SK-N-SH (cell line): Measurements from ENCODE around the gene MRPS30. TPM values are rescaled to one million over a fixed set of nuclear protein-coding genes. Genes with fewer than 3 reads are reported as not detected.

Experiments
- CTCF ChIA-PET: fragments of 300-600, 350-600 bp; formaldehyde crosslinking; extraction: SDS; loops from one replicate; lab custom pipeline; 2021; lab: Yijun Ruan, JAX
- POLR2A ChIA-PET: fragments of 350-600 bp; sonication (Branson Sonifier 250); formaldehyde crosslinking; extraction: SDS; loops from one replicate; lab custom pipeline; 2020; ENCODE audit warnings: antibody characterized with exemption, inconsistent platforms; lab: Yijun Ruan, JAX
- DNase-seq: peaks from one replicate; pipeline ENCODE4 v3.0.0; 2012
- H2AFZ ChIP-seq: fragments of 200-600 bp; sonication (generic); 2 replicates; pipeline ENCODE4 v1.8.1; 2016; ENCODE audit warnings: antibody characterized with exemption, mild to moderate bottlenecking, low read depth
- H3F3A ChIP-seq: fragments of 200-600 bp; sonication (generic); replicated peaks from 2 replicates; pipeline ENCODE3; 2016; ENCODE audit warnings: antibody characterized with exemption, mild to moderate bottlenecking; ENCODE audit not compliant: insufficient read depth
- H3K27ac ChIP-seq, 2 experiments: fragments of 200-500 bp in 1 of 2; fragments of 200-600 bp in 1 of 2; sonication (Bioruptor generic) in 1 of 2; sonication (generic), shearing (Covaris generic) in 1 of 2; 2 replicates each; pipeline versions ENCODE4 v1.5.1 to v1.6.1; 2014 to 2016; ENCODE audit warnings: low read depth in 2 of 2, inconsistent platforms in 1 of 2, low read length in 1 of 2, mild to moderate bottlenecking in 1 of 2, mixed read lengths in 1 of 2
- H3K27me3 ChIP-seq: fragments of 200-600 bp; sonication (generic), shearing (Covaris generic); 2 replicates; pipeline ENCODE4 v1.6.1; 2016; ENCODE audit warnings: mixed run types; ENCODE audit not compliant: insufficient read depth
- H3K36me3 ChIP-seq, 2 experiments: fragments of 200-500 bp in 1 of 2; fragments of 200-600 bp in 1 of 2; sonication (Bioruptor generic) in 1 of 2; sonication (generic) in 1 of 2; replicated peaks in 1 of 2; 2 replicates each; pipeline versions ENCODE3 to v1.5.1; 2014 to 2016; ENCODE audit warnings: low read length in 1 of 2, mild to moderate bottlenecking in 1 of 2; ENCODE audit not compliant: insufficient read depth in 2 of 2, control insufficient read depth in 1 of 2
- H3K4me1 ChIP-seq, 2 experiments: fragments of 200-500 bp in 1 of 2; fragments of 200-600 bp in 1 of 2; sonication (Bioruptor generic) in 1 of 2; sonication (generic), shearing (Covaris generic) in 1 of 2; 2 replicates each; pipeline versions ENCODE4 v1.5.1 to v1.6.1; 2014 to 2016; ENCODE audit warnings: low read depth in 1 of 2, low read length in 1 of 2, mixed run types in 1 of 2; ENCODE audit not compliant: insufficient read depth in 2 of 2, control insufficient read depth in 1 of 2
- H3K4me2 ChIP-seq: fragments of 200-600 bp; sonication (generic), shearing (Covaris generic); 2 replicates; pipeline ENCODE4 v1.6.1; 2017; ENCODE audit warnings: mixed run types
- H3K4me3 ChIP-seq, 2 experiments: fragments of 200-500 bp in 1 of 2; fragments of 200-600 bp in 1 of 2; sonication (Bioruptor generic) in 1 of 2; sonication (generic), shearing (Covaris generic) in 1 of 2; 2 replicates each; pipeline versions ENCODE4 v1.5.1 to v1.8.1; 2014 to 2016; ENCODE audit warnings: low read depth in 2 of 2, inconsistent platforms in 1 of 2, low read length in 1 of 2, mild to moderate bottlenecking in 1 of 2, mixed read lengths in 1 of 2, moderate library complexity in 1 of 2
- H3K79me2 ChIP-seq: fragments of 200-600 bp; sonication (generic); 2 replicates; pipeline ENCODE4 v1.8.1; 2017; ENCODE audit warnings: mild to moderate bottlenecking; ENCODE audit not compliant: insufficient read depth
- H3K9ac ChIP-seq: fragments of 200-600 bp; sonication (generic); 2 replicates; pipeline ENCODE4 v1.6.1; 2017; ENCODE audit warnings: mixed run types
- H3K9me2 ChIP-seq: fragments of 200-600 bp; sonication (generic); 2 replicates; pipeline ENCODE4 v1.6.1; 2017; ENCODE audit warnings: mixed run types
- H3K9me3 ChIP-seq: fragments of 200-600 bp; sonication (generic); 2 replicates; pipeline ENCODE4 v1.6.1; 2017; ENCODE audit warnings: mixed run types, mild to moderate bottlenecking, moderate library complexity
- H4K20me1 ChIP-seq: fragments of 200-600 bp; sonication (generic); 2 replicates; pipeline ENCODE4 v1.6.1; 2017; ENCODE audit warnings: mild to moderate bottlenecking, mixed run types; ENCODE audit not compliant: insufficient read depth
- EZH2phosphoT487 ChIP-seq: fragments of 200-600 bp; sonication (generic); IDR thresholded peaks from 2 replicates; pipeline ENCODE4 v1.6.1; 2017; ENCODE audit warnings: low read depth, mixed run types, mild to moderate bottlenecking, antibody characterized with exemption, moderate library complexity, borderline replicate concordance
- FOXJ3 ChIP-seq: sonication (generic); formaldehyde crosslinking; IDR thresholded peaks from 2 replicates; pipeline ENCODE4 v1.5.1; 2020; ENCODE audit warnings: mild to moderate bottlenecking, missing genetic modification reagents
- GATA2 ChIP-seq: sonication (generic); formaldehyde crosslinking; IDR thresholded peaks from 2 replicates; pipeline ENCODE4 v1.5.0; 2020; ENCODE audit warnings: mild to moderate bottlenecking, missing genetic modification reagents
- MXI1 ChIP-seq: IDR thresholded peaks from 2 replicates; pipeline ENCODE4 v1.6.1; 2012; ENCODE audit warnings: mild to moderate bottlenecking, low read depth, low read length, improper control_type of control experiment
- RCOR1 ChIP-seq: fragments of 150-350 bp; IDR thresholded peaks from 2 replicates; pipeline ENCODE4 v1.6.1; 2017; ENCODE audit warnings: antibody characterized with exemption, low read length
- SMC3 ChIP-seq: IDR thresholded peaks from 2 replicates; pipeline ENCODE4 v1.6.1; 2012; ENCODE audit warnings: low read depth, low read length, improper control_type of control experiment
- TAF1 ChIP-seq: IDR thresholded peaks from 2 replicates; pipeline ENCODE4 v1.6.1; 2012; ENCODE audit warnings: low read depth, mild to moderate bottlenecking, low read length, moderate library complexity, borderline replicate concordance
- TEAD4 ChIP-seq: IDR thresholded peaks from 2 replicates; pipeline ENCODE4 v1.4.0; 2012; ENCODE audit warnings: mild to moderate bottlenecking, borderline replicate concordance; ENCODE audit not compliant: insufficient read depth
- YY1 ChIP-seq: IDR thresholded peaks from 2 replicates; pipeline ENCODE4 v1.4.0; 2012; ENCODE audit warnings: low read depth, mild to moderate bottlenecking
- WGBS: methylation state at CpG from one replicate; pipeline ENCODE4 v1.1.6; 2017; ENCODE audit warnings: low lambda C conversion rate; 5-methylcytosine and 5-hydroxymethylcytosine counted together
- polyA plus RNA-seq, 3 experiments: library from polyadenylated mRNA; depleted of rRNA; stranded (reverse); fragments of >200 nt; gene quantifications; 2 replicates each; pipeline ENCODE4 v1.2.3, GENCODE V29; 2012
- TF ChIP-seq, protein P1 (sequence below): IDR thresholded peaks from 2 replicates; pipeline ENCODE4 v1.4.0; 2012; ENCODE audit warnings: low read depth, borderline replicate concordance
- TF ChIP-seq, protein P2 (sequence below): fragments of 150-350 bp; IDR thresholded peaks from 2 replicates; pipeline ENCODE4 v1.6.1; 2016; ENCODE audit warnings: mild to moderate bottlenecking, low read depth, low read length
- TF ChIP-seq, protein P3 (sequence below): IDR thresholded peaks from 2 replicates; pipeline ENCODE4 v1.4.0; 2012; ENCODE audit warnings: low read depth
- TF ChIP-seq, protein P4 (sequence below): IDR thresholded peaks from 2 replicates; pipeline ENCODE4 v1.6.1; 2012; ENCODE audit warnings: mild to moderate bottlenecking, low read depth, low read length, moderate library complexity
- TF ChIP-seq, protein P5 (sequence below): fragments of 200-600 bp; sonication (generic); IDR thresholded peaks from 2 replicates; pipeline ENCODE4 v1.6.1; 2017; ENCODE audit warnings: antibody characterized with exemption, mild to moderate bottlenecking, moderate library complexity

The MRPS30 gene
- polyA plus RNA-seq, 1 of the 3 experiments (the other 2 are of a cell fraction): 18.3 TPM

GRCh38 chr5:44809956-44810420 lies 1.2 kb downstream of the MRPS30 start:
- peaks cover 0 to 12% of the 10 kb centered on the region in 2 experiments; a peak in 3 of 4 replicates for H3K4me1 ChIP-seq
- peak overlapping the region; percentile 43 to 50; a peak in 2 of 4 replicates for H3K27ac ChIP-seq
- H3K9ac ChIP-seq: peak overlapping the region; percentile 80
- no peaks in the 10 kb centered on the region for H3K9me2 ChIP-seq
- H3F3A ChIP-seq: peaks cover 9% of the 10 kb centered on the region
- H3K4me3 ChIP-seq: peak overlapping the region; percentile 94 to 99
- CTCF ChIA-PET: interaction anchor here (0.9 kb wide), 1 partner anchor 18 kb away, joined by 4 read pairs; no protein-coding TSS in a partner anchor
- 11% methylated on average over 11 of the region's 11 CpGs for WGBS
- POLR2A ChIA-PET: interaction anchor here (1.5 kb wide), 1 partner anchor 14 kb away, joined by 4 read pairs; no protein-coding TSS in a partner anchor
- peaks cover 27 to 41% of the 10 kb centered on the region in 2 experiments for H3K36me3 ChIP-seq
- peak overlapping the region; percentile 86 for H2AFZ ChIP-seq
- no peaks in the 10 kb centered on the region for H4K20me1 ChIP-seq
- H3K4me2 ChIP-seq: peak overlapping the region; percentile 92
- TF ChIP-seq, protein P1, sequence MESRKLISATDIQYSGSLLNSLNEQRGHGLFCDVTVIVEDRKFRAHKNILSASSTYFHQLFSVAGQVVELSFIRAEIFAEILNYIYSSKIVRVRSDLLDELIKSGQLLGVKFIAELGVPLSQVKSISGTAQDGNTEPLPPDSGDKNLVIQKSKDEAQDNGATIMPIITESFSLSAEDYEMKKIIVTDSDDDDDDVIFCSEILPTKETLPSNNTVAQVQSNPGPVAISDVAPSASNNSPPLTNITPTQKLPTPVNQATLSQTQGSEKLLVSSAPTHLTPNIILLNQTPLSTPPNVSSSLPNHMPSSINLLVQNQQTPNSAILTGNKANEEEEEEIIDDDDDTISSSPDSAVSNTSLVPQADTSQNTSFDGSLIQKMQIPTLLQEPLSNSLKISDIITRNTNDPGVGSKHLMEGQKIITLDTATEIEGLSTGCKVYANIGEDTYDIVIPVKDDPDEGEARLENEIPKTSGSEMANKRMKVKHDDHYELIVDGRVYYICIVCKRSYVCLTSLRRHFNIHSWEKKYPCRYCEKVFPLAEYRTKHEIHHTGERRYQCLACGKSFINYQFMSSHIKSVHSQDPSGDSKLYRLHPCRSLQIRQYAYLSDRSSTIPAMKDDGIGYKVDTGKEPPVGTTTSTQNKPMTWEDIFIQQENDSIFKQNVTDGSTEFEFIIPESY: no peak
- no peak; the same call in 1 of the 2 replicates for TF ChIP-seq MXI1
- TF ChIP-seq, protein P2, sequence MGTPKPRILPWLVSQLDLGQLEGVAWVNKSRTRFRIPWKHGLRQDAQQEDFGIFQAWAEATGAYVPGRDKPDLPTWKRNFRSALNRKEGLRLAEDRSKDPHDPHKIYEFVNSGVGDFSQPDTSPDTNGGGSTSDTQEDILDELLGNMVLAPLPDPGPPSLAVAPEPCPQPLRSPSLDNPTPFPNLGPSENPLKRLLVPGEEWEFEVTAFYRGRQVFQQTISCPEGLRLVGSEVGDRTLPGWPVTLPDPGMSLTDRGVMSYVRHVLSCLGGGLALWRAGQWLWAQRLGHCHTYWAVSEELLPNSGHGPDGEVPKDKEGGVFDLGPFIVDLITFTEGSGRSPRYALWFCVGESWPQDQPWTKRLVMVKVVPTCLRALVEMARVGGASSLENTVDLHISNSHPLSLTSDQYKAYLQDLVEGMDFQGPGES: no peak
- no peak for TF ChIP-seq YY1
- TF ChIP-seq GATA2 (CRISPR knock-in tag): no peak
- TF ChIP-seq FOXJ3: no peak
- no peak for TF ChIP-seq TAF1
- TF ChIP-seq SMC3: no peak
- no peak for TF ChIP-seq TEAD4
- TF ChIP-seq, protein P3, sequence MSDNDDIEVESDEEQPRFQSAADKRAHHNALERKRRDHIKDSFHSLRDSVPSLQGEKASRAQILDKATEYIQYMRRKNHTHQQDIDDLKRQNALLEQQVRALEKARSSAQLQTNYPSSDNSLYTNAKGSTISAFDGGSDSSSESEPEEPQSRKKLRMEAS: no peak
- TF ChIP-seq, protein P4, sequence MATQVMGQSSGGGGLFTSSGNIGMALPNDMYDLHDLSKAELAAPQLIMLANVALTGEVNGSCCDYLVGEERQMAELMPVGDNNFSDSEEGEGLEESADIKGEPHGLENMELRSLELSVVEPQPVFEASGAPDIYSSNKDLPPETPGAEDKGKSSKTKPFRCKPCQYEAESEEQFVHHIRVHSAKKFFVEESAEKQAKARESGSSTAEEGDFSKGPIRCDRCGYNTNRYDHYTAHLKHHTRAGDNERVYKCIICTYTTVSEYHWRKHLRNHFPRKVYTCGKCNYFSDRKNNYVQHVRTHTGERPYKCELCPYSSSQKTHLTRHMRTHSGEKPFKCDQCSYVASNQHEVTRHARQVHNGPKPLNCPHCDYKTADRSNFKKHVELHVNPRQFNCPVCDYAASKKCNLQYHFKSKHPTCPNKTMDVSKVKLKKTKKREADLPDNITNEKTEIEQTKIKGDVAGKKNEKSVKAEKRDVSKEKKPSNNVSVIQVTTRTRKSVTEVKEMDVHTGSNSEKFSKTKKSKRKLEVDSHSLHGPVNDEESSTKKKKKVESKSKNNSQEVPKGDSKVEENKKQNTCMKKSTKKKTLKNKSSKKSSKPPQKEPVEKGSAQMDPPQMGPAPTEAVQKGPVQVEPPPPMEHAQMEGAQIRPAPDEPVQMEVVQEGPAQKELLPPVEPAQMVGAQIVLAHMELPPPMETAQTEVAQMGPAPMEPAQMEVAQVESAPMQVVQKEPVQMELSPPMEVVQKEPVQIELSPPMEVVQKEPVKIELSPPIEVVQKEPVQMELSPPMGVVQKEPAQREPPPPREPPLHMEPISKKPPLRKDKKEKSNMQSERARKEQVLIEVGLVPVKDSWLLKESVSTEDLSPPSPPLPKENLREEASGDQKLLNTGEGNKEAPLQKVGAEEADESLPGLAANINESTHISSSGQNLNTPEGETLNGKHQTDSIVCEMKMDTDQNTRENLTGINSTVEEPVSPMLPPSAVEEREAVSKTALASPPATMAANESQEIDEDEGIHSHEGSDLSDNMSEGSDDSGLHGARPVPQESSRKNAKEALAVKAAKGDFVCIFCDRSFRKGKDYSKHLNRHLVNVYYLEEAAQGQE: no peak
- no peak for TF ChIP-seq EZH2phosphoT487
- TF ChIP-seq, protein P5, sequence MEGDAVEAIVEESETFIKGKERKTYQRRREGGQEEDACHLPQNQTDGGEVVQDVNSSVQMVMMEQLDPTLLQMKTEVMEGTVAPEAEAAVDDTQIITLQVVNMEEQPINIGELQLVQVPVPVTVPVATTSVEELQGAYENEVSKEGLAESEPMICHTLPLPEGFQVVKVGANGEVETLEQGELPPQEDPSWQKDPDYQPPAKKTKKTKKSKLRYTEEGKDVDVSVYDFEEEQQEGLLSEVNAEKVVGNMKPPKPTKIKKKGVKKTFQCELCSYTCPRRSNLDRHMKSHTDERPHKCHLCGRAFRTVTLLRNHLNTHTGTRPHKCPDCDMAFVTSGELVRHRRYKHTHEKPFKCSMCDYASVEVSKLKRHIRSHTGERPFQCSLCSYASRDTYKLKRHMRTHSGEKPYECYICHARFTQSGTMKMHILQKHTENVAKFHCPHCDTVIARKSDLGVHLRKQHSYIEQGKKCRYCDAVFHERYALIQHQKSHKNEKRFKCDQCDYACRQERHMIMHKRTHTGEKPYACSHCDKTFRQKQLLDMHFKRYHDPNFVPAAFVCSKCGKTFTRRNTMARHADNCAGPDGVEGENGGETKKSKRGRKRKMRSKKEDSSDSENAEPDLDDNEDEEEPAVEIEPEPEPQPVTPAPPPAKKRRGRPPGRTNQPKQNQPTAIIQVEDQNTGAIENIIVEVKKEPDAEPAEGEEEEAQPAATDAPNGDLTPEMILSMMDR: no peak
- TF ChIP-seq RCOR1: no peak
- peaks cover 45% of the 10 kb centered on the region for H3K79me2 ChIP-seq
- DNase-seq: no peak
- H3K9me3 ChIP-seq: no peaks in the 10 kb centered on the region
- H3K27me3 ChIP-seq: no peaks in the 10 kb centered on the region
